HUDEP-2 (cell line): ENCODE measurements around the gene ANK3.
A peak's percentile ranks its signal among the peaks of the same experiment; 100 is the strongest.

Experiments used
- DNase-seq, 76 experiments: peaks; one replicate each; lab custom pipeline; 2025; ENCODE audit not compliant: unreplicated experiment in 76 of 76; lab: John Stamatoyannopoulos, UW

The ANK3 gene

GRCh38 chr10:60114765-60115586 is 274.7 kb downstream of the ANK3 start:
- DNase-seq = peak in 10 of 76 experiments; percentile 1 to 46 (median 18)

GRCh38 chr10:60110739-60111138 is 278.9 kb downstream of the ANK3 start:
- no peak for DNase-seq

GRCh38 chr10:60107308-60107976 is 282.2 kb downstream of the ANK3 start:
- no peak for DNase-seq

GRCh38 chr10:60105295-60105695 is 284.4 kb downstream of the ANK3 start:
- no peak for DNase-seq

- no peak for DNase-seq
These were observed 287.9 kb downstream of the ANK3 start for GRCh38 chr10:60101821-60102220.

GRCh38 chr10:60099998-60100747 is 289.5 kb downstream of the ANK3 start:
- peak in 28 of 76 experiments; percentile 1 to 69 (median 34) for DNase-seq

GRCh38 chr10:60098677-60099601 is 290.7 kb downstream of the ANK3 start:
- DNase-seq = peak in 6 of 76 experiments; percentile 0 to 13 (median 4)

- peak in 2 of 76 experiments; percentile 18 to 42 for DNase-seq
These were observed 292.7 kb downstream of the ANK3 start for GRCh38 chr10:60096761-60097513.

- no peak for DNase-seq
These were observed 296.4 kb downstream of the ANK3 start for GRCh38 chr10:60093317-60093716.

GRCh38 chr10:60086862-60087261 is 302.8 kb downstream of the ANK3 start:
- DNase-seq = no peak

GRCh38 chr10:60086421-60086820 is 303.3 kb downstream of the ANK3 start:
- DNase-seq = no peak

- no peak for DNase-seq
These were observed 306.8 kb downstream of the ANK3 start for GRCh38 chr10:60082744-60083344.

GRCh38 chr10:60082341-60082740 is 307.3 kb downstream of the ANK3 start:
- no peak for DNase-seq

GRCh38 chr10:60073781-60074656 is 315.7 kb downstream of the ANK3 start:
- DNase-seq = peak in 38 of 76 experiments; percentile 1 to 68 (median 26)

- DNase-seq = peak in 34 of 76 experiments; percentile 0 to 75 (median 34)
These were observed 316.3 kb downstream of the ANK3 start for GRCh38 chr10:60073397-60073780.

- peak in 4 of 76 experiments; percentile 6 to 48 (median 20) for DNase-seq
These were observed 320.4 kb downstream of the ANK3 start for GRCh38 chr10:60069311-60069710.

GRCh38 chr10:60050366-60050765 is 339.3 kb downstream of the ANK3 start:
- peak in 1 of 76 experiments; percentile 41 for DNase-seq

GRCh38 chr10:60048091-60048501 is 341.6 kb downstream of the ANK3 start:
- DNase-seq = no peak
